Mesenchymal stem cell (in vitro differentiated cells and primary cell): Measurements from ENCODE around the gene CAPN13. TPM values are rescaled to one million over a fixed set of nuclear protein-coding genes. Genes with fewer than 3 reads are reported as not detected.

Experiments used
- DNase-seq: peaks from one replicate; pipeline ENCODE4 v3.0.0-alpha.2; 2013
- H2AFZ ChIP-seq: one replicate; pipeline ENCODE4 v1.6.1; 2013; ENCODE audit warnings: low read depth, mild to moderate bottlenecking, control low read depth, inconsistent platforms, low read length, moderate library complexity
- H2AK5ac ChIP-seq: 2 replicates; pipeline ENCODE4 v1.6.1; 2013; ENCODE audit warnings: low read length, moderate library complexity, mild to moderate bottlenecking, inconsistent platforms; ENCODE audit not compliant: severe bottlenecking
- H2BK120ac ChIP-seq: one replicate; pipeline ENCODE4 v1.6.1; 2013; ENCODE audit warnings: low read depth, mild to moderate bottlenecking, inconsistent platforms, low read length, moderate library complexity
- H2BK12ac ChIP-seq, 2 experiments: one replicate each; pipeline ENCODE4 v1.6.1; 2013; ENCODE audit warnings: inconsistent platforms in 2 of 2, low read length in 2 of 2, mild to moderate bottlenecking in 2 of 2, moderate library complexity in 2 of 2, control low read depth in 1 of 2
- H2BK15ac ChIP-seq: one replicate; pipeline ENCODE4 v1.6.1; 2013; ENCODE audit warnings: mild to moderate bottlenecking, low read depth, inconsistent platforms; ENCODE audit not compliant: poor library complexity, severe bottlenecking
- H2BK5ac ChIP-seq: 2 replicates; pipeline ENCODE4 v1.6.1; 2013; ENCODE audit warnings: low read depth, mild to moderate bottlenecking, low read length, control low read depth, inconsistent platforms; ENCODE audit not compliant: poor library complexity, severe bottlenecking
- H3K14ac ChIP-seq, 2 experiments: one replicate each; pipeline ENCODE4 v1.6.1; 2013; ENCODE audit warnings: inconsistent platforms in 2 of 2, low read length in 2 of 2, control low read depth in 1 of 2, mild to moderate bottlenecking in 1 of 2, moderate library complexity in 1 of 2
- H3K18ac ChIP-seq, 2 experiments: one replicate each; pipeline ENCODE4 v1.6.1; 2013; ENCODE audit warnings: inconsistent platforms in 2 of 2, low read length in 2 of 2, control low read depth in 1 of 2, low read depth in 1 of 2, mild to moderate bottlenecking in 1 of 2
- H3K23ac ChIP-seq, 2 experiments: one replicate each; pipeline ENCODE4 v1.6.1; 2013; ENCODE audit warnings: inconsistent platforms in 2 of 2, low read length in 2 of 2, mild to moderate bottlenecking in 2 of 2, moderate library complexity in 2 of 2, control low read depth in 1 of 2
- H3K27ac ChIP-seq: 2 replicates; pipeline ENCODE4 v1.5.1; 2013; ENCODE audit warnings: mild to moderate bottlenecking, moderate library complexity, low read length, control low read depth, inconsistent platforms; ENCODE audit not compliant: poor library complexity, severe bottlenecking
- H3K27me3 ChIP-seq, 2 experiments: 2 replicates each; pipeline versions ENCODE4 v1.6.1 to v1.7.0; 2013; ENCODE audit warnings: low read length in 2 of 2, mild to moderate bottlenecking in 2 of 2, moderate library complexity in 2 of 2, control low read depth in 1 of 2, inconsistent platforms in 1 of 2; ENCODE audit not compliant: control insufficient read depth in 1 of 2, insufficient read depth in 1 of 2
- H3K36me3 ChIP-seq, 2 experiments: 2 replicates each; pipeline versions ENCODE4 v1.6.1 to v1.7.0; 2013; ENCODE audit warnings: low read length in 2 of 2, control low read depth in 1 of 2, inconsistent platforms in 1 of 2, low read depth in 1 of 2, mild to moderate bottlenecking in 1 of 2; ENCODE audit not compliant: insufficient read depth in 2 of 2, control insufficient read depth in 1 of 2
- H3K4ac ChIP-seq, 2 experiments: one replicate each; pipeline ENCODE4 v1.6.1; 2013; ENCODE audit warnings: inconsistent platforms in 2 of 2, low read length in 2 of 2, mild to moderate bottlenecking in 2 of 2, moderate library complexity in 2 of 2, control low read depth in 1 of 2, low read depth in 1 of 2
- H3K4me1 ChIP-seq: 2 replicates; pipeline ENCODE4 v1.6.1; 2013; ENCODE audit warnings: low read depth, low read length, control low read depth; ENCODE audit not compliant: control insufficient read depth, insufficient read depth
- H3K4me2 ChIP-seq: 2 replicates; pipeline ENCODE4 v1.6.1; 2013; ENCODE audit warnings: low read length, mild to moderate bottlenecking, inconsistent platforms; ENCODE audit not compliant: poor library complexity, severe bottlenecking
- H3K4me3 ChIP-seq, 2 experiments: 2 replicates each; pipeline versions ENCODE4 v1.5.1 to v1.7.0; 2013; ENCODE audit warnings: low read length in 2 of 2, mild to moderate bottlenecking in 2 of 2, control low read depth in 1 of 2, low read depth in 1 of 2; ENCODE audit not compliant: insufficient read depth in 1 of 2
- H3K79me1 ChIP-seq: replicated peaks from 2 replicates; pipeline ENCODE4 v1.6.1; 2013; ENCODE audit warnings: mild to moderate bottlenecking, control low read depth, low read length, inconsistent platforms; ENCODE audit not compliant: poor library complexity, severe bottlenecking
- H3K9ac ChIP-seq: 2 replicates; pipeline ENCODE4 v1.7.0; 2013; ENCODE audit warnings: mild to moderate bottlenecking, low read length, moderate library complexity
- H3K9me3 ChIP-seq: 2 replicates; pipeline ENCODE4 v1.7.0; 2013; ENCODE audit warnings: mild to moderate bottlenecking, low read length; ENCODE audit not compliant: control insufficient read depth
- H4K8ac ChIP-seq: one replicate; pipeline ENCODE4 v1.6.1; 2013; ENCODE audit warnings: inconsistent platforms, mild to moderate bottlenecking, low read length, moderate library complexity
- H4K91ac ChIP-seq: one replicate; pipeline ENCODE4 v1.6.1; 2013; ENCODE audit warnings: mild to moderate bottlenecking, low read length, inconsistent platforms
- WGBS: methylation state at CpG from one replicate; pipeline ENCODE4 v1.1.7; 2013; ENCODE audit warnings: mixed read lengths; 5-methylcytosine and 5-hydroxymethylcytosine counted together
- polyA plus RNA-seq, 2 experiments: library from polyadenylated mRNA; stranded (reverse); fragments of 200-250 nt; gene quantifications; one replicate each; pipeline ENCODE4 v1.2.3, GENCODE V29; 2013

CAPN13 gene
- polyA plus RNA-seq (2013, experiment 1 of 2), result not detected
- not detected for polyA plus RNA-seq (2013, experiment 2 of 2)

GRCh38 chr2:30807249-30807648 is at the start of gene CAPN13:
TSS of gene CAPN13 (minus strand) at chr2:30807446. CDS start at chr2:30787325, 20,121 bp downstream.
- peaks cover 0 to 30% of the 10 kb centered on the region in 2 experiments for H3K27me3 ChIP-seq
- no peak within 1 kb of the TSS for H2BK120ac ChIP-seq
- no peak within 1 kb of the TSS for H2AFZ ChIP-seq
- H3K14ac ChIP-seq, result no peak within 1 kb of the TSS
- no peak within 1 kb of the TSS for H4K91ac ChIP-seq
- no peak within 1 kb of the TSS for H4K8ac ChIP-seq
- no peak within 1 kb of the TSS for H2BK15ac ChIP-seq
- no peak for DNase-seq
- 44% methylated on average over 5 of the region's 6 CpGs for WGBS
- no peak within 1 kb of the TSS for H3K18ac ChIP-seq
- no peaks in the 10 kb centered on the region for H3K9me3 ChIP-seq
- H2BK5ac ChIP-seq, result no peak within 1 kb of the TSS
- no peaks in the 10 kb centered on the region for H3K36me3 ChIP-seq
- H3K4me1 ChIP-seq, result peaks cover 4% of the 10 kb centered on the region
- H3K4me2 ChIP-seq, result no peak within 1 kb of the TSS
- H3K79me1 ChIP-seq, result no peaks in the 10 kb centered on the region
- H2AK5ac ChIP-seq, result no peak within 1 kb of the TSS
- no peak within 1 kb of the TSS for H3K4me3 ChIP-seq
- no peak within 1 kb of the TSS for H3K9ac ChIP-seq
- no peak within 1 kb of the TSS for H3K23ac ChIP-seq
- H3K27ac ChIP-seq, result no peak within 1 kb of the TSS
- H2BK12ac ChIP-seq, result no peak within 1 kb of the TSS
- no peak within 1 kb of the TSS for H3K4ac ChIP-seq

GRCh38 chr2:30847841-30848240 is 40.6 kb upstream of the CAPN13 start:
- H4K91ac ChIP-seq, result no peak overlapping the region

GRCh38 chr2:30847329-30847728 is 40.1 kb upstream of the CAPN13 start:
- H2BK120ac ChIP-seq, result no peak overlapping the region
- H4K8ac ChIP-seq, result no peak overlapping the region
- no peak overlapping the region for H2BK5ac ChIP-seq
- DNase-seq, result no peak
- H3K14ac ChIP-seq, result no peak overlapping the region
- no peak overlapping the region for H3K23ac ChIP-seq
- no peak overlapping the region for H3K9ac ChIP-seq
- no peaks in the 10 kb centered on the region for H3K79me1 ChIP-seq
- H3K18ac ChIP-seq, result no peak overlapping the region
- H2BK12ac ChIP-seq, result no peak overlapping the region
- no peaks in the 10 kb centered on the region for H3K4me1 ChIP-seq
- no peaks in the 10 kb centered on the region for H3K27me3 ChIP-seq
- no peaks in the 10 kb centered on the region for H3K9me3 ChIP-seq
- no peak overlapping the region for H2AFZ ChIP-seq
- H3K4me3 ChIP-seq, result no peak overlapping the region
- WGBS, result 56% methylated on average over 1 of the region's 1 CpG
- H4K91ac ChIP-seq, result no peak overlapping the region
- no peak overlapping the region for H2BK15ac ChIP-seq
- H3K4ac ChIP-seq, result no peak overlapping the region
- no peak overlapping the region for H3K27ac ChIP-seq
- no peaks in the 10 kb centered on the region for H3K36me3 ChIP-seq
- no peak overlapping the region for H3K4me2 ChIP-seq
- no peak overlapping the region for H2AK5ac ChIP-seq

More at GRCh38 chr2:30847841-30848240, 40.6 kb upstream of the CAPN13 start:
- H2BK15ac ChIP-seq, result no peak overlapping the region
- H2BK5ac ChIP-seq, result no peak overlapping the region
- no peak overlapping the region for H3K4me3 ChIP-seq
- no peak overlapping the region for H3K14ac ChIP-seq
- H2AK5ac ChIP-seq, result no peak overlapping the region
- no peak overlapping the region for H3K9ac ChIP-seq
- H3K18ac ChIP-seq, result no peak overlapping the region
- H3K36me3 ChIP-seq, result no peaks in the 10 kb centered on the region
- H2BK12ac ChIP-seq, result no peak overlapping the region
- no peak overlapping the region for H3K4ac ChIP-seq
- no peaks in the 10 kb centered on the region for H3K27me3 ChIP-seq
- no peak for DNase-seq
- no peaks in the 10 kb centered on the region for H3K9me3 ChIP-seq
- no peaks in the 10 kb centered on the region for H3K4me1 ChIP-seq
- H2AFZ ChIP-seq, result no peak overlapping the region
- no peaks in the 10 kb centered on the region for H3K79me1 ChIP-seq
- no peak overlapping the region for H2BK120ac ChIP-seq
- no peak overlapping the region for H4K8ac ChIP-seq
- H3K27ac ChIP-seq, result no peak overlapping the region
- H3K23ac ChIP-seq, result no peak overlapping the region
- no peak overlapping the region for H3K4me2 ChIP-seq

- Histone ChIP-seq H2BK5ac (no peak overlapping the region), H3K27me3 (no peaks in the 10 kb centered on the region), H3K9ac (no peak overlapping the region), H2BK15ac (no peak overlapping the region), H3K4ac (no peak overlapping the region), H3K18ac (no peak overlapping the region), H3K4me1 (no peaks in the 10 kb centered on the region), H3K36me3 (no peaks in the 10 kb centered on the region), H3K4me2 (no peak overlapping the region), H3K79me1 (no peaks in the 10 kb centered on the region), H3K23ac (no peak overlapping the region), H2BK12ac (no peak overlapping the region), H3K9me3 (peaks cover 7% of the 10 kb centered on the region), H3K27ac (no peak overlapping the region), H2AK5ac (no peak overlapping the region), H3K14ac (no peak overlapping the region), H4K8ac (no peak overlapping the region), H3K4me3 (no peak overlapping the region), H2BK120ac (no peak overlapping the region), H2AFZ (no peak overlapping the region), H4K91ac (no peak overlapping the region)
- WGBS, result no CpG with 5 or more reads among the region's 1 CpG
- no peak for DNase-seq
Measured at GRCh38 chr2:30828586-30828985, 21.3 kb upstream of the CAPN13 start.
